Thoracic aorta (tissue), 2 donors: ENCODE results near the gene DUSP15. TPM values are rescaled to one million over a fixed set of nuclear protein-coding genes. Genes with fewer than 3 reads are reported as not detected.

ENCODE experiments used
- ATAC-seq: fragments of 150-250 bp; one replicate; pipeline ENCODE4 v1.8.0; 2017; ENCODE audit warnings: low read depth; ENCODE audit not compliant: insufficient number of reproducible peaks, low FRiP score
- DNase-seq: peaks from one replicate; pipeline ENCODE4 v3.0.0-alpha.2; 2020; ENCODE audit warnings: low spot score
- H3K27ac ChIP-seq, 2 donors: fragments of 200-600 bp; sonication (generic); 1 replicate in 1 of 2; 2 replicates in 1 of 2; pipeline ENCODE4 v1.5.1; 2016; ENCODE audit warnings: mild to moderate bottlenecking in 2 of 2, moderate library complexity in 2 of 2
- H3K27me3 ChIP-seq: fragments of 200-600 bp; sonication (generic); replicated peaks from 2 replicates; pipeline ENCODE4 v1.6.0; 2016; ENCODE audit warnings: mild to moderate bottlenecking; ENCODE audit not compliant: insufficient read depth
- H3K36me3 ChIP-seq: fragments of 200-600 bp; sonication (generic); one replicate; pipeline ENCODE4 v1.5.1; 2016
- H3K4me1 ChIP-seq, 2 donors: fragments of 200-600 bp; sonication (generic); 1 replicate in 1 of 2; 2 replicates in 1 of 2; pipeline versions ENCODE4 v1.5.1 to v1.6.0; 2016; ENCODE audit warnings: low read depth in 2 of 2, mild to moderate bottlenecking in 1 of 2; ENCODE audit not compliant: control insufficient read depth in 1 of 2
- H3K4me3 ChIP-seq: fragments of 200-600 bp; sonication (generic); 2 replicates; pipeline ENCODE4 v1.5.1; 2016; ENCODE audit warnings: mild to moderate bottlenecking
- H3K9me3 ChIP-seq: fragments of 200-600 bp; sonication (generic); 2 replicates; pipeline ENCODE4 v1.5.1; 2016
- CTCF ChIP-seq: fragments of 200-600 bp; sonication (generic); IDR thresholded peaks from one replicate; pipeline ENCODE4 v1.5.1; 2019; ENCODE audit warnings: antibody characterized with exemption
- total RNA-seq, 2 donors: library from RNA; depleted of rRNA; stranded (reverse); fragments of >200 nt; gene quantifications; one replicate each; pipeline versions ENCODE4 v1.1.0 to v1.2.3, GENCODE V29; 2016

Gene DUSP15
- total RNA-seq, 2 donors from 2014 or later, result 3.9 to 5.6 TPM

GRCh38 chr20:31890646-31891045 lies 20.3 kb upstream of the DUSP15 start:
- DNase-seq (no peak), ATAC-seq (no peak)
- H3K4me1 ChIP-seq, result peaks cover 0 to 3% of the 10 kb centered on the region in 2 donors
- no peaks in the 10 kb centered on the region for H3K9me3 ChIP-seq
- no peak overlapping the region for H3K27ac ChIP-seq
- no peak overlapping the region for H3K4me3 ChIP-seq
- no peaks in the 10 kb centered on the region for H3K36me3 ChIP-seq
- no peaks in the 10 kb centered on the region for H3K27me3 ChIP-seq
- no peak for TF ChIP-seq CTCF

- no peaks in the 10 kb centered on the region for H3K9me3 ChIP-seq
- no peaks in the 10 kb centered on the region for H3K36me3 ChIP-seq
- H3K27me3 ChIP-seq, result no peaks in the 10 kb centered on the region
- ATAC-seq, result no peak
- H3K27ac ChIP-seq, result no peak overlapping the region
- peaks cover 0 to 4% of the 10 kb centered on the region in 2 donors for H3K4me1 ChIP-seq
- TF ChIP-seq CTCF, result no peak
- DNase-seq, result no peak
- H3K4me3 ChIP-seq, result no peak overlapping the region
These were observed 13.5 kb upstream of the DUSP15 start for GRCh38 chr20:31883829-31884228.

- DNase-seq (no peak), ATAC-seq (no peak)
- H3K4me3 ChIP-seq, result no peak overlapping the region
- H3K36me3 ChIP-seq, result no peaks in the 10 kb centered on the region
- no peaks in the 10 kb centered on the region for H3K9me3 ChIP-seq
- H3K27me3 ChIP-seq, result no peaks in the 10 kb centered on the region
- TF ChIP-seq CTCF, result no peak
- H3K27ac ChIP-seq, result no peak overlapping the region
- H3K4me1 ChIP-seq, result peaks cover 0 to 5% of the 10 kb centered on the region in 2 donors
These were observed 11.6 kb upstream of the DUSP15 start for GRCh38 chr20:31881945-31882344.

- Histone ChIP-seq H3K4me3 (peak overlapping the region; percentile 75), H3K4me1 (peaks cover 0 to 5% of the 10 kb centered on the region in 2 donors), H3K36me3 (no peaks in the 10 kb centered on the region), H3K27ac (peak overlapping the region; percentile 60 to 79), H3K27me3 (no peaks in the 10 kb centered on the region), H3K9me3 (no peaks in the 10 kb centered on the region)
- DNase-seq (peak; percentile 91), ATAC-seq (peak; percentile 94)
- TF ChIP-seq CTCF, result no peak
These were observed 9.0 kb upstream of the DUSP15 start for GRCh38 chr20:31879143-31879987.

GRCh38 chr20:31877684-31878083 lies 7.4 kb upstream of the DUSP15 start:
- Histone ChIP-seq H3K4me3 (no peak overlapping the region), H3K27me3 (no peaks in the 10 kb centered on the region), H3K4me1 (peaks cover 0 to 5% of the 10 kb centered on the region in 2 donors), H3K27ac (no peak overlapping the region), H3K9me3 (no peaks in the 10 kb centered on the region), H3K36me3 (no peaks in the 10 kb centered on the region)
- no peak for DNase-seq
- no peak for ATAC-seq
- no peak for TF ChIP-seq CTCF
